OCI-M1 (cell line): Measurements from ENCODE around the gene ABLIM2.
"Not testable (repeated sequence)": the region's sequence is repeated elsewhere in the genome, so short reads cannot be mapped to it uniquely, and the experiment has no call there.

Source experiments
- DNase-seq: peaks from one replicate; lab custom pipeline; 2025; lab: John Stamatoyannopoulos, UW

ABLIM2 gene

GRCh38 chr4:7960017-7960789, 198.4 kb downstream of the ABLIM2 start:
- DNase-seq: no peak

- DNase-seq: no peak
These were observed 199.5 kb downstream of the ABLIM2 start for GRCh38 chr4:7959078-7959477.

- no peak for DNase-seq
These were observed 201.5 kb downstream of the ABLIM2 start for GRCh38 chr4:7956934-7957656.

- no peak for DNase-seq
These were observed 202.3 kb downstream of the ABLIM2 start for GRCh38 chr4:7956270-7956808.

- DNase-seq: no peak
These were observed 203.2 kb downstream of the ABLIM2 start for GRCh38 chr4:7955393-7955792.

GRCh38 chr4:7952615-7953014, 206.0 kb downstream of the ABLIM2 start:
- DNase-seq: no peak

- DNase-seq: no peak
These were observed 208.1 kb downstream of the ABLIM2 start for GRCh38 chr4:7950301-7951092.

GRCh38 chr4:7949759-7950158, 208.9 kb downstream of the ABLIM2 start:
- no peak for DNase-seq

- peak; percentile 4 for DNase-seq
These were observed 210.7 kb downstream of the ABLIM2 start for GRCh38 chr4:7947927-7948326.

- no peak for DNase-seq
These were observed 212.8 kb downstream of the ABLIM2 start for GRCh38 chr4:7945709-7946380.

GRCh38 chr4:7944599-7945220, 213.9 kb downstream of the ABLIM2 start:
- DNase-seq: no peak

GRCh38 chr4:7943688-7944087, 214.9 kb downstream of the ABLIM2 start:
- not testable (repeated sequence) for DNase-seq

GRCh38 chr4:7943211-7943610, 215.4 kb downstream of the ABLIM2 start:
- DNase-seq: no peak

- DNase-seq: no peak
These were observed 216.6 kb downstream of the ABLIM2 start for GRCh38 chr4:7941965-7942496.

- DNase-seq: no peak
These were observed 217.3 kb downstream of the ABLIM2 start for GRCh38 chr4:7941111-7941964.

GRCh38 chr4:7939377-7940108, 219.1 kb downstream of the ABLIM2 start, which contains the start of gene AFAP1:
Gene AFAP1, minus strand, starts transcription at chr4:7939861. Its CDS starts 67,783 bp downstream, at chr4:7872078.
- DNase-seq: no peak

GRCh38 chr4:7938609-7939376, 219.8 kb downstream of the ABLIM2 start:
- no peak for DNase-seq

- no peak for DNase-seq
These were observed 220.4 kb downstream of the ABLIM2 start for GRCh38 chr4:7938266-7938608.

- peak; percentile 68 for DNase-seq
These were observed 221.6 kb downstream of the ABLIM2 start for GRCh38 chr4:7937006-7937405.
